ENCODE data around the gene ELAVL1. TPM values are rescaled to one million over a fixed set of nuclear protein-coding genes. Genes with fewer than 3 reads are reported as not detected.

ELAVL1 gene
- total and polyA plus RNA-seq, 2 donors (not counting 1 experiment from before 2014, with no cell fraction given) = 21.8 to 63.5 TPM

DNA sequence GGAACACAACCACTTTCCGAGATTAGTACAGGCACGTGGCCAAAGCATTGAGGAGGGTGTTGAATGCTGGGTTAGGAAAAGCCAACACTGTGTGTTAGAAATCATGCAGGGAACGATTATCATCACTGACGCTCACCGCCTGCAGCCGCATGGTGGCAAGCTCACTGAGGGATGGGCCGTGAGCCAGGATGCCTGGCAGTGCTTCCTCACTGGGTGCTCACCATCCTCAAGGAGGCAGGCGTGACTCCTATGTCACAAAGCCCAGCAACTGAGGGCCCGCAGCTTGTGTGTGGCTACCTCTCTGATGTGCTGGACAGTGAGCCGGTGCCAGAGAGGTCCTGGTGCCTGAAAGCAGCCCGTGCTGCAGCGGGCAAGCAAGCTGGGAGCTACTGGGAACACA, 31.6 kb downstream of the ELAVL1 start:
- Mint-ChIP-seq H3K9me3 (ENCODE audit: insufficient read depth) (no peaks in the 10 kb centered on the region), H3K27ac (no peak overlapping the region), H3K4me3 (no peak overlapping the region), H3K4me1 (no peaks in the 10 kb centered on the region), H3K27me3 (no peaks in the 10 kb centered on the region)
- WGBS (ENCODE audit: insufficient coverage) = 98% methylated on average over 12 of the region's 12 CpGs
- no peak overlapping the region for H3K4me2 ChIP-seq (replicated peaks; ENCODE audit: low read depth, low read length, poor library complexity, severe bottlenecking)
- no peaks in the 10 kb centered on the region for H3K27me3 ChIP-seq (replicated peaks in 1 of 4; ENCODE audit: control extremely low read depth in 1 of 4, control insufficient read depth in 3 of 4, insufficient read depth in 4 of 4, low read length in 3 of 4)
- intact Hi-C loops (cut with micrococcal nuclease) = no loop called here
- POLR2A ChIA-PET = no interaction called here
- H3K36me3 ChIP-seq (replicated peaks in 1 of 2; ENCODE audit: control extremely low read depth in 1 of 2, control insufficient read depth in 1 of 2, extremely low read depth in 1 of 2, insufficient read depth in 2 of 2, low read length in 1 of 2) = peaks cover 0 to 52% of the 10 kb centered on the region in 2 experiments
- H3K4me1 ChIP-seq (ENCODE audit: control insufficient read depth in 2 of 2, insufficient read depth in 2 of 2, low read length in 2 of 2) = no peaks in the 10 kb centered on the region
- no peak overlapping the region for H2AFZ ChIP-seq (ENCODE audit: insufficient read depth, low read depth, low read length, poor library complexity, severe bottlenecking)
- no peak for DNase-seq
- H3K4me3 ChIP-seq (ENCODE audit: control extremely low read depth in 1 of 5, extremely low read depth in 1 of 5, insufficient read depth in 1 of 5, low read depth in 2 of 5, low read length in 4 of 5) = no peak overlapping the region
- H3K79me2 ChIP-seq (ENCODE audit: control insufficient read depth, insufficient read depth, low read length) = peaks cover 14% of the 10 kb centered on the region
- no peak overlapping the region for H3K9ac ChIP-seq (ENCODE audit: low read length)
- TF ChIP-seq EZH2 (IDR thresholded peaks at IDR 0.05; ENCODE audit: borderline replicate concordance, insufficient read depth, low read depth, low read length, poor library complexity, severe bottlenecking) = no peak
- TF ChIP-seq, protein P1, sequence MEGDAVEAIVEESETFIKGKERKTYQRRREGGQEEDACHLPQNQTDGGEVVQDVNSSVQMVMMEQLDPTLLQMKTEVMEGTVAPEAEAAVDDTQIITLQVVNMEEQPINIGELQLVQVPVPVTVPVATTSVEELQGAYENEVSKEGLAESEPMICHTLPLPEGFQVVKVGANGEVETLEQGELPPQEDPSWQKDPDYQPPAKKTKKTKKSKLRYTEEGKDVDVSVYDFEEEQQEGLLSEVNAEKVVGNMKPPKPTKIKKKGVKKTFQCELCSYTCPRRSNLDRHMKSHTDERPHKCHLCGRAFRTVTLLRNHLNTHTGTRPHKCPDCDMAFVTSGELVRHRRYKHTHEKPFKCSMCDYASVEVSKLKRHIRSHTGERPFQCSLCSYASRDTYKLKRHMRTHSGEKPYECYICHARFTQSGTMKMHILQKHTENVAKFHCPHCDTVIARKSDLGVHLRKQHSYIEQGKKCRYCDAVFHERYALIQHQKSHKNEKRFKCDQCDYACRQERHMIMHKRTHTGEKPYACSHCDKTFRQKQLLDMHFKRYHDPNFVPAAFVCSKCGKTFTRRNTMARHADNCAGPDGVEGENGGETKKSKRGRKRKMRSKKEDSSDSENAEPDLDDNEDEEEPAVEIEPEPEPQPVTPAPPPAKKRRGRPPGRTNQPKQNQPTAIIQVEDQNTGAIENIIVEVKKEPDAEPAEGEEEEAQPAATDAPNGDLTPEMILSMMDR (IDR thresholded peaks at IDR 0.05) = no peak
- CTCF ChIA-PET = no interaction called here
- H3K27ac ChIP-seq (ENCODE audit: low read length in 2 of 2) = no peak overlapping the region
- H3K9me3 ChIP-seq (ENCODE audit: control extremely low read depth in 1 of 3, control insufficient read depth in 2 of 3, insufficient read depth in 1 of 3, low read length in 2 of 3) = no peaks in the 10 kb centered on the region
- H4K20me1 ChIP-seq (ENCODE audit: control insufficient read depth, insufficient read depth, low read length, poor library complexity, severe bottlenecking) = peaks cover 17% of the 10 kb centered on the region
- no peak for ATAC-seq (ENCODE audit: low read depth)

DNA sequence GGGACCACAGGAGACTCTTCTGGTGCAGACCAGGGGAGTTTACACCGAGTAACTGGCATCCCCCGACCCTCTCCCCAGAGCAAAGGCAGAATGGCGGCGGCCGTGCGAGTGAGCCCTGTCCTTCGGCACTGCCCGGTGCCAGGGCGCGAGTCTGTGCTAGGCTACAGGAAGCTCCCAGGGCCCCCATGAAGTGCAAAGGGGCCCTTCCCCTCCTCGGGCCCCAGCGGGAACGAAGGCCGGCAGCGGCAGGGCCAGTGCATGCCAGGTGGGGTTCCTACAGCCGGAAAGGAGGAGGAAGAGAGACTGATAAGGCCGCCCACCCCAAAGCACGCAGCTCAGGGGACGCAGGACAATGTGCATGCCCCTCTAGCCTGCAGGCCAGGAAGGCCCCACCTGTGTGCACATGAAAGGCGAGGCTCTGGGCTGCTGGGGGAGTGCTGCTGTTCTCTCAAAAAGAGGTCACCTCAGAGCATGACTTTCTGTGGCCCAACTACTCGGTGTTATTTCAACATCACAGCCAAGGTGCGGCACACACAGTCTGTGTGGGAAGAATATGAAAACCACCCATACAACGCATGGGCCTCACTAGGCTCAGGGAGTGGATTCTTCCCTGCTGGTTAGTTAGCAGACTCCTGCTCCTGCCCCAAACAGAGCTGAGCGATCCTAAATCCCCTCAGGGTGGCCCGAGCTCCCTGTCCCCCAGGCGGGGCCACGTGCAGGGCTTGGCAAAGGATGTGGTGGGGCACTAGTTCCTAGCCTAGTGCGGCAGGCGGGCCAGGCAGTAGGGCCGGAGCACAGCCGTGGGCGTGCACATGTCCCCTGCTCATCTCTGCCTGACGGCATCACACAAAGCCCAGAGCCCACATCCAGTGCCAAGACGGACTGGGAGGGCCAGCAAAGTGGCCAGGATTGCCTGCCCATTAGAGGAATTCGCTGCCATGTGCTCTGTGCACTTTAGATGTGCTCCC, 33.6 kb downstream of the ELAVL1 start:
- POLR2A ChIA-PET = no interaction called here
- no peaks in the 10 kb centered on the region for H3K27me3 Mint-ChIP-seq
- H3K36me3 ChIP-seq (replicated peaks in 1 of 2; ENCODE audit: control extremely low read depth in 1 of 2, control insufficient read depth in 1 of 2, extremely low read depth in 1 of 2, insufficient read depth in 2 of 2, low read length in 1 of 2) = peaks cover 0 to 58% of the 10 kb centered on the region in 2 experiments

More for the DNA sequence above, 33.6 kb downstream of the ELAVL1 start:
- Mint-ChIP-seq H3K4me3 (no peak overlapping the region), H3K27ac (no peak overlapping the region), H3K9me3 (ENCODE audit: insufficient read depth) (no peaks in the 10 kb centered on the region), H3K4me1 (no peaks in the 10 kb centered on the region)
- Histone ChIP-seq H2AFZ (ENCODE audit: insufficient read depth, low read depth, low read length, poor library complexity, severe bottlenecking) (no peak overlapping the region), H3K9me3 (ENCODE audit: control extremely low read depth in 1 of 3, control insufficient read depth in 2 of 3, insufficient read depth in 1 of 3, low read length in 2 of 3) (no peaks in the 10 kb centered on the region), H3K9ac (ENCODE audit: low read length) (no peak overlapping the region), H3K4me2 (replicated peaks; ENCODE audit: low read depth, low read length, poor library complexity, severe bottlenecking) (no peak overlapping the region), H4K20me1 (ENCODE audit: control insufficient read depth, insufficient read depth, low read length, poor library complexity, severe bottlenecking) (no peaks in the 10 kb centered on the region), H3K27ac (ENCODE audit: low read length in 2 of 2) (no peak overlapping the region), H3K79me2 (ENCODE audit: control insufficient read depth, insufficient read depth, low read length) (peaks cover 4% of the 10 kb centered on the region), H3K4me3 (ENCODE audit: control extremely low read depth in 1 of 5, extremely low read depth in 1 of 5, insufficient read depth in 1 of 5, low read depth in 2 of 5, low read length in 4 of 5) (no peak overlapping the region), H3K27me3 (replicated peaks in 1 of 4; ENCODE audit: control extremely low read depth in 1 of 4, control insufficient read depth in 3 of 4, insufficient read depth in 4 of 4, low read length in 3 of 4) (no peaks in the 10 kb centered on the region), H3K4me1 (ENCODE audit: control insufficient read depth in 2 of 2, insufficient read depth in 2 of 2, low read length in 2 of 2) (no peaks in the 10 kb centered on the region)
- CTCF ChIA-PET = interaction anchor here (0.6 to 2.7 kb wide), 5 partner anchors 28 to 280 kb away, joined by 3 to 8 read pairs (median 4); no protein-coding TSS in a partner anchor
- ATAC-seq (ENCODE audit: low read depth) (no peak), DNase-seq (no peak)
- TF ChIP-seq, protein P1 (IDR thresholded peaks at IDR 0.05) = no peak
- no peak for TF ChIP-seq EZH2 (IDR thresholded peaks at IDR 0.05; ENCODE audit: borderline replicate concordance, insufficient read depth, low read depth, low read length, poor library complexity, severe bottlenecking)
- intact Hi-C loops (cut with micrococcal nuclease) = no loop called here
- 93% methylated on average over 34 of the region's 35 CpGs for whole genome bisulfite sequencing (ENCODE audit: insufficient coverage)

Data from B cell (primary cell).